IMR-90 (cell line): Measurements from ENCODE around the gene LGMN. TPM values are rescaled to one million over a fixed set of nuclear protein-coding genes. Genes with fewer than 3 reads are reported as not detected.

Experiments
- ATAC-seq: fragments of 200-7000 bp; cut with Tn5 transposase; 2 replicates; pipeline ENCODE4 v1.9.1; 2020; ENCODE audit warnings: low read depth, mild to moderate bottlenecking, moderate library complexity
- BruUV-seq: library from RNA; stranded (reverse); fragments of 400-500 nt; replicated peaks from 2 replicates; lab custom pipeline; 2021; lab: Mats Ljungman, UMichigan
- CTCF ChIA-PET: fragments of 300-600 bp; formaldehyde crosslinking; extraction: SDS; loops from one replicate; lab custom pipeline; 2021; ENCODE audit warnings: antibody characterized with exemption; lab: Yijun Ruan, JAX
- POLR2A ChIA-PET: fragments of 300-600 bp; sonication (Branson Sonifier 250); formaldehyde crosslinking; loops from one replicate; lab custom pipeline; 2022; ENCODE audit warnings: antibody characterized with exemption; ENCODE audit not compliant: unreplicated experiment; lab: Charles Lee
- DNase-seq: peaks from one replicate; pipeline ENCODE4 v3.0.0; 2013
- H2AFZ ChIP-seq: replicated peaks from 2 replicates; pipeline ENCODE3; 2013; ENCODE audit warnings: low read length, mild to moderate bottlenecking; ENCODE audit not compliant: poor library complexity
- H2AK5ac ChIP-seq: 2 replicates; pipeline ENCODE4 v1.6.1; 2013; ENCODE audit warnings: low read depth, low read length, inconsistent platforms
- H2AK9ac ChIP-seq: replicated peaks from 2 replicates; pipeline ENCODE3; 2013; ENCODE audit warnings: mild to moderate bottlenecking, low read depth, low read length, moderate library complexity; ENCODE audit not compliant: poor library complexity
- H2BK120ac ChIP-seq: 2 replicates; pipeline ENCODE4 v1.6.1; 2013; ENCODE audit warnings: low read depth, low read length, inconsistent platforms
- H2BK15ac ChIP-seq: 3 replicates; pipeline ENCODE4 v1.6.1; 2013; ENCODE audit warnings: low read depth, low read length, inconsistent platforms
- H2BK20ac ChIP-seq: 2 replicates; pipeline ENCODE4 v1.6.1; 2013; ENCODE audit warnings: low read depth, mild to moderate bottlenecking, inconsistent platforms, low read length, moderate library complexity
- H2BK5ac ChIP-seq: 2 replicates; pipeline ENCODE4 v1.6.1; 2013; ENCODE audit warnings: mild to moderate bottlenecking, low read depth, low read length, inconsistent platforms; ENCODE audit not compliant: poor library complexity, severe bottlenecking
- H3K14ac ChIP-seq: replicated peaks from 2 replicates; pipeline ENCODE4 v1.6.1; 2013; ENCODE audit warnings: low read depth, low read length, inconsistent platforms
- H3K18ac ChIP-seq: 2 replicates; pipeline ENCODE4 v1.6.1; 2013; ENCODE audit warnings: low read depth, low read length, control low read depth
- H3K23ac ChIP-seq: 2 replicates; pipeline ENCODE4 v1.6.1; 2013; ENCODE audit warnings: low read depth, low read length, inconsistent platforms
- H3K27ac ChIP-seq: 2 replicates; pipeline ENCODE4 v1.5.1; 2013; ENCODE audit warnings: mild to moderate bottlenecking, control low read depth, low read length; ENCODE audit not compliant: insufficient read depth
- H3K27me3 ChIP-seq: 2 replicates; pipeline ENCODE4 v1.6.1; 2013; ENCODE audit warnings: low read length; ENCODE audit not compliant: control insufficient read depth, insufficient read depth
- H3K36me3 ChIP-seq: 2 replicates; pipeline ENCODE4 v1.6.1; 2013; ENCODE audit warnings: low read length, mixed read lengths; ENCODE audit not compliant: control insufficient read depth, insufficient read depth
- H3K4ac ChIP-seq: 2 replicates; pipeline ENCODE4 v1.6.1; 2013; ENCODE audit warnings: low read depth, low read length, inconsistent platforms
- H3K4me1 ChIP-seq: 2 replicates; pipeline ENCODE4 v1.6.1; 2013; ENCODE audit warnings: low read length, mixed read lengths; ENCODE audit not compliant: control insufficient read depth, insufficient read depth
- H3K4me2 ChIP-seq: 2 replicates; pipeline ENCODE4 v1.6.1; 2013; ENCODE audit warnings: low read depth, mild to moderate bottlenecking, control low read depth, low read length, moderate library complexity
- H3K4me3 ChIP-seq: 2 replicates; pipeline ENCODE4 v1.5.1; 2013; ENCODE audit warnings: low read depth, mild to moderate bottlenecking, control low read depth, low read length, moderate library complexity; ENCODE audit not compliant: insufficient read depth
- H3K56ac ChIP-seq: 2 replicates; pipeline ENCODE4 v1.6.1; 2013; ENCODE audit warnings: low read length, inconsistent platforms; ENCODE audit not compliant: insufficient read depth; ENCODE audit errors: extremely low read depth
- H3K79me1 ChIP-seq, 2 experiments: 2 replicates each; pipeline ENCODE4 v1.6.1; 2013; ENCODE audit warnings: low read length in 2 of 2, inconsistent platforms in 1 of 2, low read depth in 1 of 2
- H3K9ac ChIP-seq: 2 replicates; pipeline ENCODE4 v1.6.1; 2013; ENCODE audit warnings: low read depth, low read length, control low read depth
- H3K9me1 ChIP-seq: 2 replicates; pipeline ENCODE4 v1.6.1; 2013; ENCODE audit warnings: low read length, inconsistent platforms; ENCODE audit not compliant: insufficient read depth
- H3K9me3 ChIP-seq: 2 replicates; pipeline ENCODE4 v1.6.1; 2013; ENCODE audit warnings: low read length; ENCODE audit not compliant: control insufficient read depth, insufficient read depth
- H4K20me1 ChIP-seq: 2 replicates; pipeline ENCODE4 v1.6.1; 2013; ENCODE audit warnings: low read length, inconsistent platforms; ENCODE audit not compliant: insufficient read depth
- H4K5ac ChIP-seq: 2 replicates; pipeline ENCODE4 v1.6.1; 2013; ENCODE audit warnings: mild to moderate bottlenecking, low read depth, low read length, control low read depth
- H4K8ac ChIP-seq, 2 experiments: 2 replicates each; pipeline ENCODE4 v1.6.1; 2013; ENCODE audit warnings: low read depth in 2 of 2, low read length in 2 of 2, control low read depth in 1 of 2, inconsistent platforms in 1 of 2
- H4K91ac ChIP-seq: 2 replicates; pipeline ENCODE4 v1.6.1; 2013; ENCODE audit warnings: low read depth, low read length, inconsistent platforms; ENCODE audit not compliant: insufficient read depth
- CEBPB ChIP-seq: IDR thresholded peaks from 2 replicates; pipeline ENCODE4 v1.6.1; 2012; ENCODE audit warnings: low read depth, low read length, improper control_type of control experiment
- FOS ChIP-seq: fragments of 150-350 bp; IDR thresholded peaks from 2 replicates; pipeline ENCODE4 v1.6.1; 2016; ENCODE audit warnings: low read depth, low read length
- MXI1 ChIP-seq: IDR thresholded peaks from 2 replicates; pipeline ENCODE4 v1.6.1; 2012; ENCODE audit warnings: low read depth, mild to moderate bottlenecking, low read length, moderate library complexity, borderline replicate concordance
- NFE2L2 ChIP-seq: fragments of 150-350 bp; IDR thresholded peaks from 2 replicates; pipeline ENCODE4 v1.6.1; 2016; ENCODE audit warnings: low read depth, mild to moderate bottlenecking, low read length
- POLR2A ChIP-seq: IDR thresholded peaks from 2 replicates; pipeline ENCODE4 v1.6.1; 2012; ENCODE audit warnings: mild to moderate bottlenecking, low read depth, low read length
- RCOR1 ChIP-seq: IDR thresholded peaks from 2 replicates; pipeline ENCODE4 v1.6.1; 2012; ENCODE audit warnings: mild to moderate bottlenecking, low read length, improper control_type of control experiment; ENCODE audit not compliant: insufficient replicate concordance
- WGBS, 2 experiments: methylation state at CpG; one replicate each; pipeline versions ENCODE4 v1.1.5 to v1.1.7; 2013; ENCODE audit warnings: missing lambda C conversion rate in 2 of 2; ENCODE audit not compliant: insufficient read length in 1 of 2; ENCODE audit errors: extremely low coverage in 2 of 2; 5-methylcytosine and 5-hydroxymethylcytosine counted together
- dilution Hi-C: fragments of 300-500 bp; cut with HindIII; formaldehyde crosslinking; loops from one replicate; pipeline ENCODE4 v1.14.3; 2018; ENCODE audit warnings: low sequenced_read_pairs; ENCODE audit not compliant: unreplicated experiment
- in situ Hi-C: fragments of 300-500 bp; cut with MboI; formaldehyde crosslinking; loops from 3 replicates; pipeline ENCODE4 v1.14.3; 2019; ENCODE audit warnings: low sequenced_read_pairs, inconsistent platforms, mixed read lengths
- intact Hi-C: fragments of 100-400 bp; cut with micrococcal nuclease; formaldehyde crosslinking; loops from 2 replicates; pipeline ENCODE4 v1.10.0; 2022
- polyA plus RNA-seq, 3 experiments: library from polyadenylated mRNA; depleted of rRNA; stranded (reverse); fragments of >200 nt; gene quantifications; 2 replicates each; pipeline ENCODE4 v1.2.3, GENCODE V29; 2012; ENCODE audit warnings: low replicate concordance in 1 of 3
- total RNA-seq: library from RNA; depleted of rRNA; stranded (reverse); fragments of >200 nt; gene quantifications from 2 replicates; pipeline ENCODE4 v1.2.3, GENCODE V29; 2012
- TF ChIP-seq, protein P1 (sequence below): fragments of 150-350 bp; IDR thresholded peaks from 2 replicates; pipeline ENCODE4 v1.6.1; 2017; ENCODE audit warnings: mild to moderate bottlenecking, antibody characterized with exemption, low read length, low read depth

The LGMN gene
- total and polyA plus RNA-seq, 2 of the 4 experiments (the other 2 are of a cell fraction): 19.2 to 39.3 TPM

DNA sequence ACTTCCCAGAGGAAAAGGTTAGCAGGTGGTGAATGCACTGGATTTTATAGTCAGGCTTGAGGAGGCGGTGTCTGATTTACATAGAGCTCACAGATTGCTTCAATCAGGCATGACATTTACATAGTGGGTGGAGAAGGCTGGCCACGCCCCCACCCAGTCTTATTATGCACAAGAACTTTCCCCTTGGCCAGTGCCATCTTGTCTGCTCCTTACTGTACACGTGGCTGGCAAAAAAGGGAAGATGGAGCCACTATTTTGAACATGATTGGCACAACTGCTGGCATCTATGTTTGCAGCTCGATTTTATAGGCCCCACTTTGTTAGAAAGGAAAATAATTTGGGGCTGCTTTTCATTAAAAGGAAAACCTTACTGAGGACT is 10.9 kb upstream of the LGMN start:
- H2BK15ac ChIP-seq: no peak overlapping the region
- H2AFZ ChIP-seq: no peak overlapping the region
- H4K5ac ChIP-seq: no peak overlapping the region
- no peak overlapping the region for H3K14ac ChIP-seq
- no peaks in the 10 kb centered on the region for H3K4me1 ChIP-seq
- no peak overlapping the region for H3K4me3 ChIP-seq
- ChIA-PET POLR2A (no interaction called here), CTCF (interaction anchor here (0.6 kb wide), 1 partner anchor 22 kb away, joined by 3 read pairs; no protein-coding TSS in a partner anchor)
- H3K27me3 ChIP-seq: peaks cover 18% of the 10 kb centered on the region
- no TSS peak for BruUV-seq
- H3K18ac ChIP-seq: no peak overlapping the region
- no peak overlapping the region for H4K91ac ChIP-seq
- H3K4ac ChIP-seq: no peak overlapping the region
- no peak overlapping the region for H3K4me2 ChIP-seq
- dilution Hi-C loops: no loop called here
- no peak overlapping the region for H3K23ac ChIP-seq
- no peak overlapping the region for H2AK5ac ChIP-seq
- H3K9ac ChIP-seq: no peak overlapping the region
- WGBS, 2 experiments: no CpG with 5 or more reads among the region's 4 CpGs
- TF ChIP-seq FOS (no peak), NFE2L2 (no peak), CEBPB (no peak), MXI1 (no peak), POLR2A (no peak), RCOR1 (no peak)
- TF ChIP-seq, protein P1, sequence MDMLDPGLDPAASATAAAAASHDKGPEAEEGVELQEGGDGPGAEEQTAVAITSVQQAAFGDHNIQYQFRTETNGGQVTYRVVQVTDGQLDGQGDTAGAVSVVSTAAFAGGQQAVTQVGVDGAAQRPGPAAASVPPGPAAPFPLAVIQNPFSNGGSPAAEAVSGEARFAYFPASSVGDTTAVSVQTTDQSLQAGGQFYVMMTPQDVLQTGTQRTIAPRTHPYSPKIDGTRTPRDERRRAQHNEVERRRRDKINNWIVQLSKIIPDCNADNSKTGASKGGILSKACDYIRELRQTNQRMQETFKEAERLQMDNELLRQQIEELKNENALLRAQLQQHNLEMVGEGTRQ: no peak
- H3K79me1 ChIP-seq: no peaks in the 10 kb centered on the region
- H2BK120ac ChIP-seq: no peak overlapping the region
- in situ Hi-C loops: no loop called here
- DNase-seq (peak; percentile 49), ATAC-seq (peak; percentile 59)
- H2BK20ac ChIP-seq: no peak overlapping the region
- H2AK9ac ChIP-seq: no peak overlapping the region
- intact Hi-C loops: no loop called here
- no peaks in the 10 kb centered on the region for H4K20me1 ChIP-seq
- H3K56ac ChIP-seq: no peak overlapping the region
- no peak overlapping the region for H3K27ac ChIP-seq
- H3K36me3 ChIP-seq: no peaks in the 10 kb centered on the region
- H4K8ac ChIP-seq: no peak overlapping the region
- H3K9me1 ChIP-seq: no peaks in the 10 kb centered on the region
- no peak overlapping the region for H2BK5ac ChIP-seq
- no peaks in the 10 kb centered on the region for H3K9me3 ChIP-seq
